Measurements from ENCODE around the gene TMOD1. TPM values are rescaled to one million over a fixed set of nuclear protein-coding genes. Genes with fewer than 3 reads are reported as not detected.

TMOD1 gene
- total RNA-seq, 4 donors from 2014 or later, result 30.0 to 47.0 (median 36.0) TPM

DNA sequence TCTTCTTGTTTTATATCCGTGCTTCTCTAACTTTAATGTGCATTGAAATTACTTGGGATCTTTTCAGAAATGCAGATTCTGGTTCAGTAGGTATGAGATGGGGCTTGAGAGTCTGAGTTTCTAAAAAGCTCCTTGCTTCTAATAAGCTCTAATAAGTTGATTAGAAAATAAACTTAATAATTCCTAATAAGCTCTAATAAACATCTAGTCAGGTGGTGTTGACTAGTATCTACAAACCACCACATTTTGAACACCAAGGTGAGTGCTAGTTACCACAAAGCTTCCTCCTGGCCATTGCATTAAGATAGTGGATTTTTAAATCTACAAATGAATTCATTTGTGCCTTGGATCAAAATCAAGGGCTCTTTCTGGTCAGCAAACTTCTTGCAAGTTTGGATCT lies 5.3 kb downstream of the TMOD1 start:
- H3K9me3 ChIP-seq, result no peaks in the 10 kb centered on the region
- H3K4me1 ChIP-seq, result peaks cover 0 to 57% (median 6%) of the 10 kb centered on the region in 4 donors
- H3K4me3 ChIP-seq, result no peak overlapping the region
- DNase-seq (ENCODE audit: low spot score in 2 of 2), result no peak
- TF ChIP-seq POLR2A (IDR thresholded peaks at IDR 0.05) (no peak), EP300 (IDR thresholded peaks at IDR 0.05) (no peak)
- TF ChIP-seq, protein P1, sequence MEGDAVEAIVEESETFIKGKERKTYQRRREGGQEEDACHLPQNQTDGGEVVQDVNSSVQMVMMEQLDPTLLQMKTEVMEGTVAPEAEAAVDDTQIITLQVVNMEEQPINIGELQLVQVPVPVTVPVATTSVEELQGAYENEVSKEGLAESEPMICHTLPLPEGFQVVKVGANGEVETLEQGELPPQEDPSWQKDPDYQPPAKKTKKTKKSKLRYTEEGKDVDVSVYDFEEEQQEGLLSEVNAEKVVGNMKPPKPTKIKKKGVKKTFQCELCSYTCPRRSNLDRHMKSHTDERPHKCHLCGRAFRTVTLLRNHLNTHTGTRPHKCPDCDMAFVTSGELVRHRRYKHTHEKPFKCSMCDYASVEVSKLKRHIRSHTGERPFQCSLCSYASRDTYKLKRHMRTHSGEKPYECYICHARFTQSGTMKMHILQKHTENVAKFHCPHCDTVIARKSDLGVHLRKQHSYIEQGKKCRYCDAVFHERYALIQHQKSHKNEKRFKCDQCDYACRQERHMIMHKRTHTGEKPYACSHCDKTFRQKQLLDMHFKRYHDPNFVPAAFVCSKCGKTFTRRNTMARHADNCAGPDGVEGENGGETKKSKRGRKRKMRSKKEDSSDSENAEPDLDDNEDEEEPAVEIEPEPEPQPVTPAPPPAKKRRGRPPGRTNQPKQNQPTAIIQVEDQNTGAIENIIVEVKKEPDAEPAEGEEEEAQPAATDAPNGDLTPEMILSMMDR (IDR thresholded peaks at IDR 0.05), result no peak
- peaks cover 0 to 4% (median 0%) of the 10 kb centered on the region in 3 donors for H3K36me3 ChIP-seq
- no peaks in the 10 kb centered on the region for H3K27me3 ChIP-seq
- H3K27ac ChIP-seq, result no peak overlapping the region
- 87 to 89% methylated on average over 1 of the region's 1 CpG for WGBS, 2 donors

DNA sequence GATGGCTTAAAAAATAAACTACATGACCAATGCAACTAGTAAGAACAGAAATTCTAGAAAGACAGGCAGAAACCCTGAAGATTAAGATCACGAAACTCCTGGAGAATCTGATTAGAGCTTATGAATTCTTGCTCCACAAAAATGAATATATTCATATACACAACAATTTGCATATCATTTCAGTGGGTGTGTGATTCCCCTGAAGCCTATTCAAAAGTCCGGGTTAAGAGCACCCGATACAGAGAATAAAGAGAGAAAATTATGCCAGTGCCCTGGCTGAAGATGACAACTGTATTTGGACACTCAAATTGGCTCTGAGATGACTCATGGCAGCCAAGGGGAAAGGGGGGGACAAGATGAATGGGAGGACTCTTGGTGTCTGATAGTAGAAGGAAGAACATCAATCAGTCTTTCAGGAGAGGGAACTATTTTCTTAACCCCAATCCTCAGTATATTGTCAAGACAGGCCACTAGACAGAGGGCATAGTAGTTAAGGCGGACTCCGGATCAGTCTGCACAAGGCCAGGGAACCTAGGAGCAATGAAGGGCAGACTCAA lies 6.0 kb downstream of the TMOD1 start:
- H3K4me1 ChIP-seq, result peaks cover 0 to 50% (median 3%) of the 10 kb centered on the region in 4 donors
- no peak for DNase-seq (ENCODE audit: low spot score in 2 of 2)
- TF ChIP-seq EP300 (IDR thresholded peaks at IDR 0.05) (no peak), POLR2A (IDR thresholded peaks at IDR 0.05) (no peak)
- TF ChIP-seq, protein P1 (IDR thresholded peaks at IDR 0.05), result no peak

DNA sequence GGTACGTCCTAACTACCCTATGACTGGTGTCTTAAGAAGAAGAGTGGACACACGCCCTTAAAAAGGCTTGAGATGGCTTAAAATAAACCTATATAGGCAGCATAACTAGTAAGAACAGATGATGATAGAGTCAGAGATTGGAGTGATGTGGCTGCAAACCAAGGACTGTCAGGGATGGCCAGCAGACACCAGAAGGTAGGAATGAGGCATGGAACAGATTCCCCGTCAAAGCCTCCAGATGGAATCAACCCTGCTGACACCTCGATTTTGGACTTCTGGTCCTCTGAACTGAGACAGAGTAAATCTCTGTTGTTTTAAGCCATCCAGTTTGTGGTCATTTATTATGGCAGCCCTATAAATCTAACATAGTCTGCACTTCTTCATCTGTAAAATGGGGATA lies 7.4 kb downstream of the TMOD1 start:
- Histone ChIP-seq H3K27ac (no peak overlapping the region), H3K36me3 (peaks cover 0 to 9% (median 0%) of the 10 kb centered on the region in 3 donors), H3K9me3 (no peaks in the 10 kb centered on the region), H3K4me1 (peaks cover 0 to 36% (median 0%) of the 10 kb centered on the region in 4 donors), H3K27me3 (no peaks in the 10 kb centered on the region), H3K4me3 (no peak overlapping the region)
- TF ChIP-seq EP300 (IDR thresholded peaks at IDR 0.05) (no peak), POLR2A (IDR thresholded peaks at IDR 0.05) (no peak)
- TF ChIP-seq, protein P1 (IDR thresholded peaks at IDR 0.05), result no peak
- DNase-seq (ENCODE audit: low spot score in 2 of 2), result no peak
- 67 to 76% methylated on average over 4 of the region's 4 CpGs for WGBS, 2 donors

More for the DNA sequence above, 6.0 kb downstream of the TMOD1 start:
- 69 to 80% methylated on average over 5 of the region's 5 CpGs for WGBS, 2 donors
- Histone ChIP-seq H3K4me3 (no peak overlapping the region), H3K36me3 (peaks cover 0 to 9% (median 0%) of the 10 kb centered on the region in 3 donors), H3K9me3 (no peaks in the 10 kb centered on the region), H3K27me3 (no peaks in the 10 kb centered on the region), H3K27ac (no peak overlapping the region)

DNA sequence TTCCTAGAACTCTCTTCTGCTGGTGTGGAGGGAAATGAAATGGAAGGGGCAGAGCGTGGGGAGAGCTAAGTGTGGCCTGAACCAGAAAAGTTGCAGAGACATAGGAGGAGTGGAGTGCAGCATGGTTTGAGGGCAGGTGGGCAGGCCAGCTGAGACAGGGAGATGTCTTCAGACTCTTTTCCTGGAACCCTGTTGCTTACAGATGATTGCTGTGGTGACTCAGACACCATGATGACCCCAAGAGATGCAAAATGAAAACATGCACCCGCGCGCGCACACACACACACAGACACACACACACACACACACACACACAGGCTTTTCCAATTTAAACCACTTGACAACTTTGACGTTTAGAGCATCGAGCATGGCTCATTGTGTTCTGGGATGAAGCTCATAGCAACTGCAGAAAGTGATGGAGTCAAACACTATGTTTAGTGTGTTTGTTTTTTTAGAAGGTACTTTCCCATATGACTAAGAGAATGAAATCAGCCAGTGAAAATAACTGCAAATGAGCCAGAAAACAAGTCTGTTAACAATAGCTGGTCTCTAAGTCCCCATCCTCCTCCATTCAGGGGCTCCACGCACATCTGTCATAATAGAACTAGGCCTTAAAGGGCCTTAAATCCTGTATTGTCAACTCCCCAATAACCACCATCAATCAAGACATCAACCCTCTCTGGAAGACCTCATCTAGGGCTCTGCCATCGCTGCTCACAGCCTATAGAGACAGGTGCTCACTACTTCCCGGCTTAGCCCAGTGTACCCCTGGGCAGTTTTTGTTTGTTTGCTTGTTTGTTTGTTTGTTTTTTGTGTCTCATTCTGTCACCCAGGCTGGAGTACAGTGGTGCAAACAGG lies 9.6 kb downstream of the TMOD1 start:
- Histone ChIP-seq H3K4me3 (no peak overlapping the region), H3K27ac (no peak overlapping the region)
- WGBS, 2 donors, result 52 to 59% methylated on average over 10 of the region's 10 CpGs

More for the DNA sequence above, 9.6 kb downstream of the TMOD1 start:
- TF ChIP-seq EP300 (IDR thresholded peaks at IDR 0.05) (no peak), POLR2A (IDR thresholded peaks at IDR 0.05) (no peak)
- TF ChIP-seq, protein P1 (IDR thresholded peaks at IDR 0.05), result no peak
- peaks cover 0 to 22% (median 0%) of the 10 kb centered on the region in 4 donors for H3K4me1 ChIP-seq
- H3K9me3 ChIP-seq, result no peaks in the 10 kb centered on the region
- no peak for DNase-seq (ENCODE audit: low spot score in 2 of 2)
- H3K27me3 ChIP-seq, result no peaks in the 10 kb centered on the region
- peaks cover 0 to 9% (median 0%) of the 10 kb centered on the region in 3 donors for H3K36me3 ChIP-seq
